Stimulated activated CD4-positive, alpha-beta T cell treated with anti-CD3 and anti-CD28 coated beads, TNF-alpha, amount 100 ng/mL, for 1 hour (primary cell): ENCODE results near the gene PTCH1.

ENCODE experiments used
- DNase-seq, 3 donors: peaks; one replicate each; pipeline ENCODE4 v3.0.0-alpha.2; 2020; ENCODE audit warnings: low read depth in 3 of 3, low spot score in 1 of 3

Gene PTCH1

GRCh38 chr9:95409650-95410426, 106.9 kb downstream of the PTCH1 start:
- no peak for DNase-seq

- DNase-seq: no peak
Measured at GRCh38 chr9:95407524-95407923, 109.2 kb downstream of the PTCH1 start.

GRCh38 chr9:95406121-95406520, 110.7 kb downstream of the PTCH1 start:
- no peak for DNase-seq

GRCh38 chr9:95399261-95399660, 117.5 kb downstream of the PTCH1 start:
- no peak for DNase-seq
